Progenitor cell of endocrine pancreas (in vitro differentiated cells): ENCODE data around the gene GAST. TPM values are rescaled to one million over a fixed set of nuclear protein-coding genes. Genes with fewer than 3 reads are reported as not detected.

Experiments
- DNase-seq: peaks from one replicate; pipeline ENCODE4 v3.0.0; 2021; ENCODE audit warnings: low spot score; ENCODE audit not compliant: unreplicated experiment
- H3K27ac Mint-ChIP-seq: 2 replicates; pipeline ENCODE4 v1.8.0; 2021; ENCODE audit warnings: mild to moderate bottlenecking, moderate library complexity, mixed read lengths
- H3K27me3 Mint-ChIP-seq: 2 replicates; pipeline ENCODE4 v1.8.0; 2021; ENCODE audit warnings: mixed read lengths
- H3K36me3 Mint-ChIP-seq: 2 replicates; pipeline ENCODE4 v1.8.0; 2022; ENCODE audit warnings: mixed read lengths; ENCODE audit not compliant: insufficient read depth
- H3K4me1 Mint-ChIP-seq: 2 replicates; pipeline ENCODE4 v1.8.0; 2021; ENCODE audit warnings: low read depth, mixed read lengths
- H3K4me3 Mint-ChIP-seq: 2 replicates; pipeline ENCODE4 v1.8.0; 2021; ENCODE audit warnings: low read depth, mild to moderate bottlenecking, moderate library complexity, mixed read lengths
- H3K9me3 Mint-ChIP-seq: 2 replicates; pipeline ENCODE4 v1.8.0; 2021; ENCODE audit warnings: low read depth, mixed read lengths
- total RNA-seq: library from RNA; stranded (reverse); gene quantifications from 2 replicates; pipeline ENCODE4 v1.2.1, GENCODE V29; 2021
- TF ChIP-seq, protein P1 (sequence below): fragments of 200-600 bp; sonication (generic); IDR thresholded peaks from one replicate; pipeline ENCODE4 v1.5.0; 2021; ENCODE audit warnings: antibody characterized with exemption, mild to moderate bottlenecking; ENCODE audit not compliant: unreplicated experiment

The GAST gene
- total RNA-seq, 1 donor from 2014 or later, result 28.1 TPM

DNA sequence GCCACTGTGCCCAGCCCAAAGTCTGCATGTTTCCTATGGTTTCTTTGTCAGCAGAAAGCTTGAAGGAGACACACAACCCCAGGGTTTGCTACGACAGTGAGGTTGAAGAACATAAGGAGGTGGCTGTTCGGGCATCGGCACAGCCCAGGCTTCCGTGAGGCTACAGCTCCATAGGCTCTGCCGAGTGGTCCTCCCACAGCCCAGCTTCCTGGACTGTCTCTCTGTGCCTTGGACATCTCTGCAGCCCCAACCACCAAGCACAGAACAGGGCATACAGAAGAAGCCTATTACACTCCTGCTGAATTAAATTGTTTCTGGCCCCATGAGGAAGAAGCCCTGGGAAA is 25.5 kb downstream of the GAST start:
- peaks cover 39% of the 10 kb centered on the region for H3K27me3 Mint-ChIP-seq

DNA sequence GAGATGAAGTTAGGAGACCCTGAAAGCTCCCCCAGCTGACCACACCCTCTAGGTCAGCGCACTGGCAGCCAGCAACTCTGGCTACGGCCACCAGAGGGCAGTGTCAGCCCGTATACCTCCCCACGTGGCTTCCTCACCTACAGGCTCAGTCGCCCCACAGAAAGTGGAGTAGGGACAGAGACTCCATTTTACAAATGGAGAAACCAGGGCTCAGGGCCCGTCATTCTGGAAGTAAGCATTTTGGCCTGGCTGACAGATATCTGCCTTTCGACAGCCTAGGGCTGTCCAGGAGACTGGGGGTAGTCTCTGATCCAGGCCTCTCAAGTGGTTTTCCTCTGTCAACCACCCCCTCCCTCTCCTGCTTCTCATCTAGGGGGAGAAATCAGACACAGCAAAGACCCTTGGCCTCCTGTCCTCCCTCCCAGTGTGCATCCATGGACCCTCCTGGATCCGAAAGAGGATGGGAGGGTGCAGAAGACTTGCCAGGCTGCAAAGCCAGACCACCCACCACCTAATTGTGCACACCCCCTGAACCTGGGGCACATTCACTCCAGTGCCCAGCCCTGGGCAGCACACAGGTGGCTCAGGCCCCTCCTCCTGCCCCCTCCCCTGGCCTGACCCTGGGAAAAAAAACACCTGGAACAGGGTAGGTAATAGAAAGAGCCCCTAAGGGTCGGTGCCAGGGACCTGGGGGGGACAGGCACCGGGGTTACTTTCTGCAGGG is 26.1 kb downstream of the GAST start:
- Mint-ChIP-seq H3K27me3 (peaks cover 37% of the 10 kb centered on the region), H3K4me3 (no peak overlapping the region), H3K27ac (peak overlapping the region; percentile 84), H3K4me1 (peaks cover 11% of the 10 kb centered on the region), H3K36me3 (no peaks in the 10 kb centered on the region), H3K9me3 (no peaks in the 10 kb centered on the region)
- peak; percentile 82 for DNase-seq
- TF ChIP-seq, protein P1, sequence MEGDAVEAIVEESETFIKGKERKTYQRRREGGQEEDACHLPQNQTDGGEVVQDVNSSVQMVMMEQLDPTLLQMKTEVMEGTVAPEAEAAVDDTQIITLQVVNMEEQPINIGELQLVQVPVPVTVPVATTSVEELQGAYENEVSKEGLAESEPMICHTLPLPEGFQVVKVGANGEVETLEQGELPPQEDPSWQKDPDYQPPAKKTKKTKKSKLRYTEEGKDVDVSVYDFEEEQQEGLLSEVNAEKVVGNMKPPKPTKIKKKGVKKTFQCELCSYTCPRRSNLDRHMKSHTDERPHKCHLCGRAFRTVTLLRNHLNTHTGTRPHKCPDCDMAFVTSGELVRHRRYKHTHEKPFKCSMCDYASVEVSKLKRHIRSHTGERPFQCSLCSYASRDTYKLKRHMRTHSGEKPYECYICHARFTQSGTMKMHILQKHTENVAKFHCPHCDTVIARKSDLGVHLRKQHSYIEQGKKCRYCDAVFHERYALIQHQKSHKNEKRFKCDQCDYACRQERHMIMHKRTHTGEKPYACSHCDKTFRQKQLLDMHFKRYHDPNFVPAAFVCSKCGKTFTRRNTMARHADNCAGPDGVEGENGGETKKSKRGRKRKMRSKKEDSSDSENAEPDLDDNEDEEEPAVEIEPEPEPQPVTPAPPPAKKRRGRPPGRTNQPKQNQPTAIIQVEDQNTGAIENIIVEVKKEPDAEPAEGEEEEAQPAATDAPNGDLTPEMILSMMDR, result peak; percentile 97

More for the DNA sequence above, 25.5 kb downstream of the GAST start:
- H3K36me3 Mint-ChIP-seq, result no peaks in the 10 kb centered on the region
- no peak overlapping the region for H3K4me3 Mint-ChIP-seq
- no peak overlapping the region for H3K27ac Mint-ChIP-seq
- no peak for DNase-seq
- TF ChIP-seq, protein P1, result no peak
- H3K9me3 Mint-ChIP-seq, result no peaks in the 10 kb centered on the region
- peaks cover 11% of the 10 kb centered on the region for H3K4me1 Mint-ChIP-seq

DNA sequence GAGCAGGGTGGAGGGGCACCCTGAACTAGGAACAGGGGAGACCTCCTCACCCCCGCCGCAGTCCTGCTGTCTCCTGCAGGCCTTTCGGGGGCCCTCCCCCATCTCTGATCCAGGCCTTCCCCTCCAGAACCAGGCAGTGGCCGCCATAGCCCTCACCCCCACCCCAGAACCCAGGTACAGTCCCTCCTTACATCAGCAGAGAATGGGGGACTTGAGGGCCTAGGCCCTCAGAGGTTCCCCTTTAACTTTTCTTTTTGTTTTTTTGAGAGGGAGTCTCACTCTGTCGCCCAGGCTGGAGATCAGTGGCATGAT is 26.6 kb downstream of the GAST start:
- TF ChIP-seq, protein P1, result no peak
- no peak for DNase-seq
- Mint-ChIP-seq H3K27ac (no peak overlapping the region), H3K27me3 (peaks cover 32% of the 10 kb centered on the region), H3K4me3 (no peak overlapping the region), H3K9me3 (no peaks in the 10 kb centered on the region), H3K4me1 (peaks cover 9% of the 10 kb centered on the region), H3K36me3 (no peaks in the 10 kb centered on the region)

DNA sequence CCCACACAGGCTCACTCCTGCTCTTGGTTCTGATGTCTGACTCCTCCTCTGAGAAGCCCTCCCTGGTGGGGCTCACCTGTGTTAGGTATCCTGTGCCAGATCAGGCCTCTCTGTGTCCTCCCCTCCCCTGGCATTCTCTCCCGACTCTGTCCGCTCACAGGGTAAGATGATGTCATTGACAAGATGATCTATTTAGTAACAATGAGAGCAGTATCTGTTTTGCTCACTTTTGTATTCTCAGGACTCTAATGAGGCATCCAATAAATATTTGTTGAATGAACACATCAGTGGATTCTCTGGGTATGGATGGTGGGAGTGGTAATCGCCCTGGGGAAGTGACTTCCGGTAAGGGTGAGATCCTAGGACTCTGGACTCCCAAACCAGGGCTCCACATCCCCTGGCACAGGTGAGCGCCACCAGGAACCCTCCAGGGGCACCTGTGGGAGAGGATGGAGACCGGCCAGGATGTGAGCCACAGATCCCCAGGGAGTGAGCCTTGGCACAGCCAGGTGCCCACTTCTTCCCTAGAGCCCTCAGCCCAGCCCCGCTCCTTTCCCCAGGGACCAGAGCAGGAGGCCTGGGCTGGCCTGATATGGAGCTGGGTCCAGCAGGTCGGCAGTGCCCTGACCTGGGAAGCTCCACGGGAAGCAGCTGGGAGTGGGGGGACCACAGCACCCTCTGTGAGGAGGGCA is 27.7 kb downstream of the GAST start:
- H3K27me3 Mint-ChIP-seq, result peaks cover 30% of the 10 kb centered on the region
- TF ChIP-seq, protein P1, result no peak
- H3K27ac Mint-ChIP-seq, result no peak overlapping the region
- no peak for DNase-seq
- H3K36me3 Mint-ChIP-seq, result no peaks in the 10 kb centered on the region
- no peak overlapping the region for H3K4me3 Mint-ChIP-seq
- no peaks in the 10 kb centered on the region for H3K9me3 Mint-ChIP-seq
- peaks cover 9% of the 10 kb centered on the region for H3K4me1 Mint-ChIP-seq

DNA sequence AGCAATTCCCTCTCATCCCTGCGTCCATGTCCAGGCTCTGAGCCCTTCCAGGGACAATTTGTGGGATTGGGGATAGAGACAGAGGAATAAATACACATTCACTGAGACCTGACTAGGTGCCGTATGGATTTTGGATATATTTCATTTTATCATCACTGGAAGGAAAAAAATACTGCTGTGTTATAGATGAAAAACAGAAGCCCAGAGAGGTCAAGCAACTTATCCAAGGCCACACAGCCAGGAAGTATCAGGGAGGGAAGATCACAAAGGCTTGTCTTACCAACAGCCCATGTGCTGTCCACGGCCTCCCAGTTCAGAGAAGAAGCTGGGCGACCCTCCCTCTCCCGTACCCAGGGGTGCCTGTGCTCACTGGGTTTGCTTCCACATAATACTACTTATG is 28.4 kb downstream of the GAST start:
- H3K4me3 Mint-ChIP-seq, result no peak overlapping the region
- H3K27ac Mint-ChIP-seq, result no peak overlapping the region
- peaks cover 7% of the 10 kb centered on the region for H3K4me1 Mint-ChIP-seq
- TF ChIP-seq, protein P1, result no peak
- no peaks in the 10 kb centered on the region for H3K36me3 Mint-ChIP-seq
- no peak for DNase-seq
- H3K9me3 Mint-ChIP-seq, result no peaks in the 10 kb centered on the region
- peaks cover 24% of the 10 kb centered on the region for H3K27me3 Mint-ChIP-seq
